Neutrophil (primary cell): ENCODE measurements around the gene NEUROG2.
"Not testable (repeated sequence)": the region's sequence is repeated elsewhere in the genome, so short reads cannot be mapped to it uniquely, and the experiment has no call there.

Experiments
- H3K27ac ChIP-seq: fragments of 200-600 bp; sonication (generic); 2 replicates; pipeline ENCODE4 v1.5.1; 2016; ENCODE audit warnings: mild to moderate bottlenecking, moderate library complexity
- H3K27me3 ChIP-seq: fragments of 200-600 bp; sonication (generic); 2 replicates; pipeline ENCODE4 v1.6.0; 2016; ENCODE audit warnings: mild to moderate bottlenecking
- H3K36me3 ChIP-seq: fragments of 200-600 bp; sonication (generic); 2 replicates; pipeline ENCODE4 v1.5.1; 2017
- H3K4me1 ChIP-seq, 2 experiments: fragments of 200-600 bp in 1 of 2; sonication (generic) in 1 of 2; 1 replicate in 1 of 2; 2 replicates in 1 of 2; pipeline versions ENCODE4 v1.5.1 to v1.6.1; 2013 to 2016; ENCODE audit warnings: low read depth in 1 of 2, low read length in 1 of 2, mild to moderate bottlenecking in 1 of 2, moderate library complexity in 1 of 2; ENCODE audit not compliant: control insufficient read depth in 1 of 2, insufficient read depth in 1 of 2
- H3K4me3 ChIP-seq, 2 experiments: fragments of 200-600 bp in 1 of 2; sonication (generic) in 1 of 2; 1 replicate in 1 of 2; 2 replicates in 1 of 2; pipeline ENCODE4 v1.5.1; 2013 to 2016; ENCODE audit warnings: low read depth in 1 of 2, low read length in 1 of 2, mild to moderate bottlenecking in 1 of 2, moderate library complexity in 1 of 2
- H3K9me3 ChIP-seq: fragments of 200-600 bp; sonication (generic); 2 replicates; pipeline ENCODE4 v1.5.1; 2016
- TF ChIP-seq, protein P1 (sequence below): fragments of 200-600 bp; sonication (generic); IDR thresholded peaks from 2 replicates; pipeline ENCODE4 v1.5.1; 2016; ENCODE audit warnings: antibody characterized with exemption

The NEUROG2 gene

GRCh38 chr4:112523764-112524505 is 8.0 kb upstream of the NEUROG2 start:
- Histone ChIP-seq H3K4me1 (peaks cover 35 to 44% of the 10 kb centered on the region in 2 experiments), H3K36me3 (no peaks in the 10 kb centered on the region), H3K27me3 (peaks cover 85% of the 10 kb centered on the region), H3K9me3 (no peaks in the 10 kb centered on the region), H3K27ac (no peak overlapping the region), H3K4me3 (peak overlapping the region; percentile 2 to 51)
- TF ChIP-seq, protein P1, sequence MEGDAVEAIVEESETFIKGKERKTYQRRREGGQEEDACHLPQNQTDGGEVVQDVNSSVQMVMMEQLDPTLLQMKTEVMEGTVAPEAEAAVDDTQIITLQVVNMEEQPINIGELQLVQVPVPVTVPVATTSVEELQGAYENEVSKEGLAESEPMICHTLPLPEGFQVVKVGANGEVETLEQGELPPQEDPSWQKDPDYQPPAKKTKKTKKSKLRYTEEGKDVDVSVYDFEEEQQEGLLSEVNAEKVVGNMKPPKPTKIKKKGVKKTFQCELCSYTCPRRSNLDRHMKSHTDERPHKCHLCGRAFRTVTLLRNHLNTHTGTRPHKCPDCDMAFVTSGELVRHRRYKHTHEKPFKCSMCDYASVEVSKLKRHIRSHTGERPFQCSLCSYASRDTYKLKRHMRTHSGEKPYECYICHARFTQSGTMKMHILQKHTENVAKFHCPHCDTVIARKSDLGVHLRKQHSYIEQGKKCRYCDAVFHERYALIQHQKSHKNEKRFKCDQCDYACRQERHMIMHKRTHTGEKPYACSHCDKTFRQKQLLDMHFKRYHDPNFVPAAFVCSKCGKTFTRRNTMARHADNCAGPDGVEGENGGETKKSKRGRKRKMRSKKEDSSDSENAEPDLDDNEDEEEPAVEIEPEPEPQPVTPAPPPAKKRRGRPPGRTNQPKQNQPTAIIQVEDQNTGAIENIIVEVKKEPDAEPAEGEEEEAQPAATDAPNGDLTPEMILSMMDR, result peak; percentile 62

DNA sequence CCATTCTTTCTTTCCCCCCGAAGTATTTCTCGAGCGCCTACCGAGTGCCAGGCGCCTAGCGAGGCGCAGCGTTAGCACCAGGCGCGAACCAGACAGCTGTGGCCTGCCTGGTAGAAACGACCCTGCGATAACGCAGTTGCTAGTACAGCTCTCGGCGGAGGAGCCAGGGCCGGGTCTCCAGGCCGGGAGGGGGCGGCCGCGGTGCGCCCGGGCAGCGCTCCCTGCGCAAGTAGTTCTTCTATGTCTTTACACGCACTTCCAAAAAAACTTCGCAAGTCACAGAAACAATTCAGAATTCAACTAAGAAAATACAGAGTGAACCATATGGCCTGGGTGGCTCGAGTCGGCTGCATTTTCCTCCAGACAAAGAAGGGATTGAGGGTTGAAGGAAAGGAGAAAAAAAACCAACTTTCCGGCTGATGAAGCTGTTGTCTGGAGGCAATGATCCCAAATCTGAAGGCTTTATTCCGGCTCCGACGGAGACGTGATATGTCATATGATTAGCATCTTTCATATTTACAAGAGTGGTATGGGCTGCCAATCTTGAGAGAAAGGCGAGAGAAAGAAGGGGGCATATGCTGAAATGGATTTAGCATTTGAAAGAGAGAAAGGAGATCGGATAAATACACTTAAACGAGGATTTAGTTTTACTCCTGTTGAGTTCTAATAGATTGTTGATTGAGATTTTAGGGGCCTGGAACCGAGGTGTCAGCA is 7.2 kb upstream of the NEUROG2 start:
- TF ChIP-seq, protein P1, result no peak
- H3K27me3 ChIP-seq, result peaks cover 93% of the 10 kb centered on the region
- H3K4me3 ChIP-seq, result peak overlapping the region; percentile 2 to 51
- H3K36me3 ChIP-seq, result no peaks in the 10 kb centered on the region
- H3K9me3 ChIP-seq, result no peaks in the 10 kb centered on the region
- no peak overlapping the region for H3K27ac ChIP-seq
- H3K4me1 ChIP-seq, result peaks cover 35 to 44% of the 10 kb centered on the region in 2 experiments

- H3K36me3 ChIP-seq, H3K27ac ChIP-seq, H3K9me3 ChIP-seq, H3K4me3 ChIP-seq: not testable (repeated sequence)
- Histone ChIP-seq H3K27me3 (peaks cover 98% of the 10 kb centered on the region), H3K4me1 (peaks cover 35 to 48% of the 10 kb centered on the region in 2 experiments)
Observed at GRCh38 chr4:112522431-112522830, 6.5 kb upstream of the NEUROG2 start.

- Histone ChIP-seq H3K4me1 (peaks cover 40 to 59% of the 10 kb centered on the region in 2 experiments), H3K9me3 (no peaks in the 10 kb centered on the region), H3K4me3 (peak overlapping the region; percentile 19 to 35), H3K27ac (no peak overlapping the region), H3K27me3 (peaks cover 99% of the 10 kb centered on the region), H3K36me3 (no peaks in the 10 kb centered on the region)
- TF ChIP-seq, protein P1, result no peak
Observed at GRCh38 chr4:112521123-112522023, 5.4 kb upstream of the NEUROG2 start.

- TF ChIP-seq, protein P1, result no peak
- H3K36me3 ChIP-seq, result no peaks in the 10 kb centered on the region
- peak overlapping the region; percentile 19 to 35 for H3K4me3 ChIP-seq
- peaks cover 100% of the 10 kb centered on the region for H3K27me3 ChIP-seq
- no peak overlapping the region for H3K27ac ChIP-seq
- H3K4me1 ChIP-seq, result peaks cover 45 to 66% of the 10 kb centered on the region in 2 experiments
- H3K9me3 ChIP-seq, result no peaks in the 10 kb centered on the region
Observed at GRCh38 chr4:112520598-112521122, 4.7 kb upstream of the NEUROG2 start.
